Neural crest cell (in vitro differentiated cells): Measurements from ENCODE around the gene DEFB132. TPM values are rescaled to one million over a fixed set of nuclear protein-coding genes. Genes with fewer than 3 reads are reported as not detected.
"Not testable (repeated sequence)": the region's sequence is repeated elsewhere in the genome, so short reads cannot be mapped to it uniquely, and the experiment has no call there.

Experiments used
- DNase-seq: peaks from one replicate; pipeline ENCODE4 v3.0.0; 2021; ENCODE audit warnings: low read depth, mixed read lengths, low spot score
- H3K27ac Mint-ChIP-seq: one replicate; pipeline ENCODE4 v1.8.0; 2021; ENCODE audit warnings: mild to moderate bottlenecking, mixed read lengths; ENCODE audit not compliant: unreplicated experiment
- H3K27me3 Mint-ChIP-seq: 2 replicates; pipeline ENCODE4 v1.8.0; 2021; ENCODE audit warnings: low read depth, mild to moderate bottlenecking, mixed read lengths
- H3K36me3 Mint-ChIP-seq: 2 replicates; pipeline ENCODE4 v1.8.0; 2021; ENCODE audit warnings: low read depth, mild to moderate bottlenecking, mixed read lengths
- H3K4me1 Mint-ChIP-seq: 2 replicates; pipeline ENCODE4 v1.8.0; 2021; ENCODE audit warnings: mixed read lengths
- H3K4me3 Mint-ChIP-seq: one replicate; pipeline ENCODE4 v1.8.0; 2021; ENCODE audit warnings: mild to moderate bottlenecking, mixed read lengths
- H3K9me3 Mint-ChIP-seq: 2 replicates; pipeline ENCODE4 v1.8.0; 2021; ENCODE audit warnings: mixed read lengths
- CTCF ChIP-seq: fragments of 200-600 bp; sonication (generic); conservative IDR thresholded peaks from 2 replicates; pipeline ENCODE4 v1.5.0; 2021; ENCODE audit warnings: antibody characterized with exemption, mild to moderate bottlenecking
- total RNA-seq: library from RNA; stranded (reverse); gene quantifications from 2 replicates; pipeline ENCODE4 v1.2.1, GENCODE V29; 2021

Gene DEFB132
- total RNA-seq, 1 donor from 2014 or later = not detected

DNA sequence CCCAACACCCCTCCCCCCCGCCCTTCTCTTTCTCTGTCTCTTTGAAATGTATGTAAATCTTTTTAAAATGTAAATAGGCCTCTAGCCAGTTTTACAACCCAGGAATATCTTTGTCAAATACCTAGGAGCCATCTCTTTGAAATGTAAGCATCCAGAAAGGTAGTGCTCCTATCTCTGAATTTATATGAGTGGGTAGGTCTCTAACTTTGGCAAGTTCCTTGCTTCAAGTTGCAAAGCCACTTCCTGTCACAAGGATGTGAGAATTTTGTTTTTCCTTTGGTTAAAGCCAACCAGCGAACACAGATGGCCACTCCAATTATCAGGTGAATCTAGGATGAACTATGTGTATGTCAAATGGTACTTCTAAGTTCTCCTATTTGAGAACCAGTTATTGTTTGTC, 6.2 kb upstream of the DEFB132 start:
- Mint-ChIP-seq H3K27me3 (peaks cover 48% of the 10 kb centered on the region), H3K36me3 (no peaks in the 10 kb centered on the region)
- TF ChIP-seq CTCF = no peak

GRCh38 chr20:252801-253200, 4.7 kb upstream of the DEFB132 start:
- Mint-ChIP-seq H3K27me3 (peaks cover 58% of the 10 kb centered on the region), H3K4me1 (no peaks in the 10 kb centered on the region)
- no peak for DNase-seq

More for the DNA sequence above, 6.2 kb upstream of the DEFB132 start:
- H3K4me3 Mint-ChIP-seq = no peak overlapping the region
- no peaks in the 10 kb centered on the region for H3K4me1 Mint-ChIP-seq
- no peak for DNase-seq
- H3K27ac Mint-ChIP-seq = no peak overlapping the region
- peaks cover 2% of the 10 kb centered on the region for H3K9me3 Mint-ChIP-seq

GRCh38 chr20:253447-253846, 4.1 kb upstream of the DEFB132 start:
- H3K4me1 Mint-ChIP-seq, H3K36me3 Mint-ChIP-seq, H3K4me3 Mint-ChIP-seq, H3K9me3 Mint-ChIP-seq, H3K27ac Mint-ChIP-seq, DNase-seq: not testable (repeated sequence)
- peaks cover 65% of the 10 kb centered on the region for H3K27me3 Mint-ChIP-seq

More at GRCh38 chr20:252801-253200, 4.7 kb upstream of the DEFB132 start:
- no peak overlapping the region for H3K4me3 Mint-ChIP-seq
- H3K27ac Mint-ChIP-seq = no peak overlapping the region
- H3K36me3 Mint-ChIP-seq = no peaks in the 10 kb centered on the region
- TF ChIP-seq CTCF = no peak
- peaks cover 2% of the 10 kb centered on the region for H3K9me3 Mint-ChIP-seq

DNA sequence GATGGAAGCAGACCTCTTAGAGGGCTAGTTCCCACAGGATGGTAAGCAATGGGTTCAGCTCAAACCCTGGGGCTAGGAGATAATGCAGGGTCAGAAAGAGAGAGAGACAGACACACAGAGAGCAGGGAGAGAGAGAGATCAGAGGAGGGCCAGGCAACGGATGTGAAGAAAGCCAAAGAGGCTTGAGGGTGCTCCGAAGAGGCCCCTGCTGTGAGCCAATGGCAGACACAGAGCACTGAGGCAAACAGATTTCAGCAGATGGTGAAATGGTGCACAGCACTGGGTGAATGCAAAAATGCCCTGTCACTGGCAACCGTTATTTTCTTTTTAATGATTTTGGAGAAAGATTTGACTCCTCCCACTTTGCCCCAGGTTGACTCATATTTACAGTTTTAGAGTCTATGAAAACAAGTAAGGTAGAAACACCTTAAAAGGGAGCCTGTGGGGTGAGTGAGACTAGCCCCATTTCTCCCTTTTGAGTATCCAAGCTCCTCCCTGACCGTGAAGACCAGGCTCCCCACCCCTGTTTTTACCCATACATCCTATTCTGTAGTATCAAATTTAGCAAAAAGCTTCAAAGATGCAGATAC, 840 bp downstream of the DEFB132 start:
- Mint-ChIP-seq H3K9me3 (peaks cover 2% of the 10 kb centered on the region), H3K36me3 (no peaks in the 10 kb centered on the region), H3K4me3 (no peak overlapping the region), H3K27me3 (peaks cover 71% of the 10 kb centered on the region), H3K27ac (no peak overlapping the region), H3K4me1 (no peaks in the 10 kb centered on the region)
- no peak for TF ChIP-seq CTCF
- DNase-seq = no peak

DNA sequence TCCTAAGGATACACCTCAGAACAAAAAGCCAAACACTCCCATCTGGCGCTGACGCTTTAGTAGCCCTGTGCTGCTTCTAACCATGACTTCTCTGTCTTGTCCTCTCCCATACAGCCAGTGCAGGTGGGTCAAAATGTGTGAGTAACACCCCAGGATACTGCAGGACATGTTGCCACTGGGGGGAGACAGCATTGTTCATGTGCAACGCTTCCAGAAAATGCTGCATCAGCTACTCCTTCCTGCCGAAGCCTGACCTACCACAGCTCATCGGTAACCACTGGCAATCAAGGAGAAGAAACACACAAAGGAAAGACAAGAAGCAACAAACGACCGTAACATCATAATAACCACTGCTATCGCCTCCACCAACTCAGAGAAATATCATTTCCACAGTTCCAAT, 1.4 kb downstream of the DEFB132 start:
- Mint-ChIP-seq H3K4me3 (no peak overlapping the region), H3K27me3 (peaks cover 68% of the 10 kb centered on the region), H3K9me3 (peaks cover 2% of the 10 kb centered on the region), H3K4me1 (no peaks in the 10 kb centered on the region), H3K36me3 (no peaks in the 10 kb centered on the region), H3K27ac (no peak overlapping the region)
- no peak for DNase-seq
- TF ChIP-seq CTCF = no peak

GRCh38 chr20:259981-260380, 2.5 kb downstream of the DEFB132 start:
- no peak overlapping the region for H3K4me3 Mint-ChIP-seq
- H3K27ac Mint-ChIP-seq = no peak overlapping the region
- H3K36me3 Mint-ChIP-seq = no peaks in the 10 kb centered on the region
- H3K27me3 Mint-ChIP-seq = peaks cover 57% of the 10 kb centered on the region
- no peaks in the 10 kb centered on the region for H3K4me1 Mint-ChIP-seq
- DNase-seq = no peak
- no peak for TF ChIP-seq CTCF
- no peaks in the 10 kb centered on the region for H3K9me3 Mint-ChIP-seq
